Measurements from ENCODE around the gene PDPK1.
"Not testable (repeated sequence)": the region's sequence is repeated elsewhere in the genome, so short reads cannot be mapped to it uniquely, and the experiment has no call there.

PDPK1 gene

DNA sequence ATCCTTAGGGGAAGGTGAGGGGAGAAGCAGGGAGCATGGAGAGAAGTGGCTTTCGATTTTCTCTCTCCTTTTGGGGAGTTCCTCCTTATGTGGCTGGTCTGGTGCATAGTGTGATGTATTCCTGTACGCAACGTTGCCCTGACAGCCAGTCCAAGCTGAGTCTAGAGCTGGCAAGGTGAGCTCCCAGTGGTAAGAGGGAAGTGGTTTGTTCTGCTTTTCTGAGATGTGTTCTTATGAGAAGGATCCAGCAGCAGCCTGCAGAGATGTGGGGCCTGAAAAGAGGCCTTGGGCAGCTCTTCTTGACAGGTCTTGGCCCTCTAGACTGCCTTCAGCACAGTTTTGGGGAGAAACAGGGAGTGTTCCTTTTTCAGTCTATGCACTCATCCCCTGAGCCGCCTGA, 3.1 kb downstream of the PDPK1 start:
- DNase-seq (ENCODE audit: low spot score), result not testable (repeated sequence)

DNA sequence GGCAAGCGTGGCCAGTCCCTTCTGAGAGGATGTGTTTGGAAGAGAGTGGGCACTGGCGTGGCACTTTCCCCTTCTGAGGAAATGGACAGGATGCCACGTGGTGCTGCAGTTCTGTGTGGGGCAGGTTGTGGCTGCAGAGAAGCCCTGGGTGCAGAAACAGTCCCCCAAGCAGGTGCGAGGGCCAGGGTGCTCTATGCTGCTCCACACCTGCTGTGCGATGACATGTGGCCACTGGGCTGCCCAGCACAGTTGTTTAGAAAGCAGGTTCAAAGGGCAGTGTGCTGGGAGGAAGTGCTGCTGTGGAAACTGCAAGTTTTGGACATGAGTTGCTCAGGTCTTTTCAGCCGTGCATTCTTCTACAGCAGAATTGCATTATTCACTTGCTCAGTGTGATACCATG, 3.6 kb downstream of the PDPK1 start:
- not testable (repeated sequence) for DNase-seq (ENCODE audit: low spot score)

DNA sequence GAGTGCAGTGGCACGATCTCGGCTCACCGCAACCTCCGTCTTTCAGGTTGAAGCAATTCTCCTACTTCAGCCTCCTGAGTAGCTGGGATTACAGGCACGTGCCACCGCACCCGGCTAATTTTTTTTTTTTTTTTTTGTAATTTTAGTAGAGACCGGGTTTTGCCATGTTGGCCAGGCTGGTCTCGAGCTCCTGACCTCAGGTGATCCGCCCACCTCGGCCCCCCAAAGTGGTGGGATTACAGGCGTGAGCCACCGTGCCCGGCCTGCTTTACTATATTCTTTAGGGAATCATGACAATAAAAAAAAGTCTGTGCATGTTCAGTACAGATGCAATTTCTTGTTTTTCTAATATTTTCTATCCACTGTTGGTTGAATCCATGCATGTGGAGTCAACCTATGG, 6.0 kb downstream of the PDPK1 start:
- DNase-seq (ENCODE audit: low spot score), result not testable (repeated sequence)

DNA sequence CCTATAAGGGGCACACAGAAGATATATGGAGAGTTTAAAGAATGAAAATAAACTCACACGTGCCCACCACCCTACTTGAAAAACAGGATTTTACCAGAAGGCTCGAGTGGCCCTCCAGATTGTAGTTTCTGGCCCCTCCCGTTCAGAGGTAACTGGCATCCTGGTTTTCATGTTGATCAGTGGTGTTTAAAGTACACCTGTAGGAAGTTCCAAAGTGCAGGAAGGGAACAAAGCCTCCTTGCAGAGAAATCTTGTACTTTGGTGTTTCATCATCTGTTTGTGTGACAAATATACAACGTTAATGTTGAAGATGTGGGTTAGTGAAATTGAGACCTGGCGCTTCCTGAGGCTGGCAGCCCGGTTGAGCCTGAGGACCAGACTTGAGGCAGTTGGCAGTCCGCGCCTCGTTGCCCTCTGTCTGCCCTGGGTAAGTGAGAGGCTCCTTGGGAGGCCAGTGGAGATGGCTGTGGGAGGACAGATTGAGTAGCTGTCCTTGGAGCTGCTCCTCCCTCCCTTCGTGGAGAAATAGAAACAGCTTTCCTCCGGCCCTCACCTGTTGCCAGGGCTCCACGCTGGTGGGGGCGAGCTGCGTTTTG, 12.6 kb downstream of the PDPK1 start:
- not testable (repeated sequence) for DNase-seq (ENCODE audit: low spot score)

DNA sequence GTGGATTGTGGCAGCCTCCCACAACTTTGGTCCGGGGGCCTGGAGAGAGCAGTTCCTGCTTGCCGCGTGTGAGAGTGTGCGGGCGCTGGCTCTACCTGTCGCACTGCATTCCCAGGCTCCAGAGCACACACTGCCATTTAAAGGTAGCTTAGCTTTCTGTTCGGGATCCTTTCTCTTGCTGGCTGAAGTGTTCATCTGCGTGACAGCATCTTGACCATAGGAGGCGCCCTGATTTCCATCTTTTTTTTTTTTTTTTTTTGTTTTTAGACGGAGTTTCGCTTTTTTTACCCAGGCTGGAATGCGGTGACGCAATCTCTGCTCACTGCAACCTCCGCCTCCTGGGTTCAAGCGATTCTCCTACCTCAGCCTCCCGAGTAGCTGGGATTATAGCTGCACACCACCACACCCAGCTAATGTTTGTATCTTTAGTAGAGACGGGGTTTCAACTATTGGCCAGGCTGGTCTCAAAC, 13.6 kb downstream of the PDPK1 start:
- DNase-seq (ENCODE audit: low spot score), result not testable (repeated sequence)

DNA sequence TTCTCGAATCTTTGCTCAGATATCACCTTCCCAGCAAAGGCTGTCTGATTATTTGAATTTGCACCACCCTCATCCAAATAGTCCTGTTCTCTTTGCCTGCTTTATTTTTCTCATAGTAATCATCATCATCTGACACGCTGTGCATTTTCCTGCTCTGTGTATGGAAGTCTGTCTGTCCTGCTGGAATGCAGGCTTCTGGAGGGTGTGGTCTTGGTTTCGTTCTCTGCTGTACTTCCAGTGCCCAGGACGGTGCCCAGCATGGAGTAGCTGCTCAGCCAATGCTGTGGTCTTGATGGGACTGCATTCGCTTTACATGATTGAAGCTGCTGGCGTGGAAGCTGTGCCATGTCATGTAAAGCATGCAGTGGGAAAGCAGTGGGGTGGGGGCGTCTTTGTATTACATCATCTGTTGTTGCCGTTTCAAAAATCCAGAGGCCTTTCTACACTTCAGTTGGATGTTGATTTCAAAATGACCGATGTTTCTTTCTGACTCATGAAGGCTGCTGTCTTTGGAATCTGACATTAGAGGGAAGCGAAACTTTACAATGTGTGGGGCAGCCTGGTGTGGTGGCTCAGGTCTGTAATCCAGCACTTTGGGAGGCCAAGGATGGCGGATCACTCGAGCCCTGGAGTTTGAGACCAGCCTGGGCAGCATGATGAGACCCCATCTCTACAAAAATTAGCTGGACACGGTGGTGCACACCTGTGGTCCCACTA, 17.0 kb downstream of the PDPK1 start:
- DNase-seq (ENCODE audit: low spot score), result not testable (repeated sequence)

DNA sequence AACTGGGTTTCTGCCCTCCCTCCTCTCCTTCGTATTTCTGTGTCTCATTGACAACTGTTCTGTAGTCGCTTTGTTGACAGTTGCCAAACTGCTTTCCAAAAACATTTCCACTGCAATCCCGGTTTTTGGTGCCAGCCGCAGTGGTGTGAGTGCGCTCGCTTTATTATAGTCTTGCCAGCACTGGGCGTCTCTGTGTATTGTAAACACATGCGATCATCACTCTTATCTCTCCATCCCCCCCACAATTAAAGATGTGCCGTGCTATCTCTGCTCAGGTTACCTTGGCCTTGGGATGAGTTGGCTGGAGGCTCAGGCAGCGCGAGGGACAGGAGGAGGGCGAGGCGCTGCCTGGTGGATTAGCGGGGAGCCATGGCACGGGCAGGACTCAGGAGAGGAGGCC, 19.3 kb downstream of the PDPK1 start:
- not testable (repeated sequence) for DNase-seq (ENCODE audit: low spot score)

DNA sequence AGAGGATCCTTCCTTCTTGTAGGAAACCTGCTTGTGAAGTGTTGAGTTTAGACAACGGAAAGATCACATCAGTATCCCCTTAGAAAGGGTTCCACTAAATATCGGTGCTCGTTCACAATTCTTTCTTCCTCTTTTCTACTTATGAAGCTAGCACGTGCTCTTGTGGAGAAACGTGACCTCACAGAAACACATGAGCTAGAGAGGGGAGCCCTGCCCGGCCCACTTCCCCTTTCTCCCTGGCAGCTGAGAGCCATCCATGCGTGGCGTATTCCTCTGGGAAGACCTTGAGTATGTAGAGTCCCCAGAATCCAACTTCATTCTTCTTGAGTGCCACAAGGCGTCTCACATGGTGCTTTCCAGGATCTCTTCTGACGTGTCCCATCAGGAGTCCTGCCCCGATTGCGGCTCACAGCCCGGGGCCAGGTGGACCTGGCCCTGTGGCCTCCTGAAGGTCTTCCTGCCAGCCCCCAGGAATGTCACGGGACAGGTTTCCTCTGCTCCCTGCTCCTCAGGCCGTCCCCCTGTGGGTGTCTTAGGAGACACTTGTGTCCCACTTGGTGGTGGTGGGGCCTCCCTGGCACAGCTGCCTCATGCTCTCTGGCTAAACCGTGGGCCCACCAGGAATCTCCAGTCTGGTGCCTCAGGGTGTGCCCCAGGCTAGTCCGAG, 22.4 kb downstream of the PDPK1 start:
- not testable (repeated sequence) for DNase-seq (ENCODE audit: low spot score)

DNA sequence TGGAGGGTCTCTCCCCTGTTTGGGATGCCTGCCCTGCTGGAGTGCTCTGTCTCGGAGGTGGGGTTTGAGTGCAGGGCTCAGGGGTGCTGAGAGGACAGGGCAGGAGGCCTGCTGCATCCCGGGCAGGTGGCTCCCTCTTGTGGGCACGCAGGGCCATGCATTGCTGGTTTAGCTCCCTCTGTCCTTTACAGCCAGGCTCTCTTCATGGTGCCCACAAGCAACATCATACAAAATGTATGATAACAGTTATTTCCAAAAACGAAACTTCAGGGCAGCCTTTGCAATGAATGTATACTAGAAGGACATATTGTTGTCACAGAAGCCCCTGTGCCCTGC, 22.9 kb downstream of the PDPK1 start:
- not testable (repeated sequence) for DNase-seq (ENCODE audit: low spot score)

DNA sequence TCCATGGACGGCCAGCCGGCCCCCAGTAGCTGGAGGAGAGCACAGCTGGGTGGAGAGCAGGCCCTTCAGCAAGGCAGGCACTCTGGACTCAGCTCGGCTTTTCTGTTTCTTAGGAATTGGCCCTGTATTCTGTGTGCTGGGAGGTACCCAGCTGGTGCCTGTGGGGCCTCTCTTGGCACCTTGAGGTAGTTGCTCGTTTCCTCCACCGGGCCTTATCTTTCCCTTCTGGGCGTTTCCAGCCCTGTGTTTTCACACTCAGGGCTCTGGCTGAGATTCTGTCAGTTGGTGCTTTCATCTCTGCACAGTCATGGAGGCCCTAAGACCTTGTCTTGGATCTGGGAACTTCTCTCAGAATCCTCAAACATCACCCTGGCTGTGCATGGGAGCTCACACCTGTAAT, 29.7 kb downstream of the PDPK1 start:
- not testable (repeated sequence) for DNase-seq (ENCODE audit: low spot score)

DNA sequence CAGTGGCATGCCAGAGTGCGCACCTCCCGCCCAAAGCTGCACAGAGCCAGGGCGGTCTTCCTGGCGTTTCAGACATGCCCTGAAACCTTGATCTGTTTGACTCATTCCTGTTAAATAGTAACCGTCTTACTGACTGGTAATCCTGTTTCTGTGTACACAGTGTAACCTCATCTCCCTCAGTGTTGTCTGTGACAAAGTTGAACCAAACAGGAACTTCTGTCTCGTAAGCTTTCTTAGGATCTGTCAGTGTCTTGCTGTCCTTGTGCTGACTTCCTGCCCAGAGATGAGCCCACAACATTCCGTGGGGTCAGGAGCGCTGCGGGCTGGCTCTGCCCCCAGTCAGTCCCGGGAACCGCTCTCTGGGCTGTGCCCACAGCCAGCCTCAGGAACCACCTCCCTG, 30.8 kb downstream of the PDPK1 start:
- DNase-seq (ENCODE audit: low spot score), result not testable (repeated sequence)

DNA sequence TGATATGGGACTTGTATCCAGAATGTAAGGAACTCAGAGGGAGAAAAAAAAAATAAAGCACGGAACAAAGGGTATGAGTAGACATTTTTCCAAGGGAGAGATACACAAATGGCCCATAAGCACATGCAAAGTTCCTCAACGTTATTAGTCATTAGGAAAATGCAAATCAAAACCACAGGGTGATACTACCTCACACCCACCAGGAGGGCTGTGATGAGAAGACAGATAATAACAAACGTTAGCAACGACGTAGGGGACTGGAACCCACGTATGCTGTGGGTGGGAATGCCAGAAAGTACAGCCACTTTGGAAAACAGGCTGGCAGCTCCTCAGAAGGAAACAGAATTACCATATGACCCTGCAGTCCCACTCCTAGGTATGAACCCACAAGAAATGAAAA, 34.9 kb downstream of the PDPK1 start:
- DNase-seq (ENCODE audit: low spot score), result not testable (repeated sequence)

DNA sequence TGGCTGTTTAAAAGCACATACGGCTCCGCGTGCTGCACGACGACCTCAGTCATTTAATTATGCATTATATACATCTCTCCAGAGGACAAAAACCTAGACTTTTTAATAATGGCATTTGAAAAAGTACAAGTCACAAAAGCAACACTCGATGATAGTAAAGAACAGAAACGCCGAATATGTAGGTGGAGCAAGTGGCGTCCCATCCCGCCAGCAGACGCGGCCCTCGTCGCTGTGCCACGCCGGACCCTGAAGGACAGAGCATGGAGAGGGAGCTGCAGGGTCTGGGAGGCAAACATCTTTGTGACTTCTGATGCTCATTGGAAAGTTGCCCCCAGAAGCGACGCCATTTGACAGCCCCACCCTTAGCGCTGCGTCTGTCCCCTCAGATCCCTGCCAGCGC, 38.0 kb downstream of the PDPK1 start:
- DNase-seq (ENCODE audit: low spot score), result not testable (repeated sequence)

DNA sequence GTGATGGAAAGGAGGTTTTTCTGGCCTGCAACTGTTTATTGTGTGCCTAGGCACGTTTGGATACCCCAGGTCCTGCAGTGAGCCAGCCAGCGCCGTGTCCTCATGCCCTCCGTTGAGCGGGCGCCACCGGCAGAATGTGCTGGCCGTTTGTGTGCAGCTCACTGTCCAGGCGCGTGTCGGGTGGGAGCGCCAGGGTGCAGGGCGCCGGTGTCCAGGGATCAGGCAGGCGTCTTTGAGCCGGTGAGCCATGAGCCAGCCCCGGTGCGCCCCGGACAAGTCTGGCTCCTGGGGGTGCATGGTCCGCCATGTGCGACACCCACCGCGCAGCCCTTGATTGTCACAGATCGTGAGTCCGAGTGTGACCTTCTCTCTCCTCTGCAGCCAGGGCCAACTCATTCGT, 39.2 kb downstream of the PDPK1 start:
- not testable (repeated sequence) for DNase-seq (ENCODE audit: low spot score)

DNA sequence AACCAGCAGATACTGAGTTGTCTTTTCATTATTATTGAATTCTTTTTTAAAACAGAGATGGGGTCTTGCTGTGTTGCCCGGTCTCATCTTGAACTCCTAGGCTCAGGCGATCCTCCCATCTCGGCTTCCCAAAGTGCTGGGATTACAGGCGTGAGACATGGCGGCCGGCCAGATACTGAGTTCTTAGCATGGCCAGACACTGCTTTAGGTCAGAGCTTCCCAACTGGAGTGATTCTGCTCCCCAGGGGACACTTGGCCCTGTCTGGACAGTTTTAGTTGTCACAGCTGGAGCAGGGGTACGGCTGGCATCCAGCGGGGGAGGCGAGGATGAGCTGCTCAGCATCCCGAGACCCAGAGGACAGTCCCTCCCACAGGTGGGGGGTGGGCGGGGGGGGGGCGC, 41.1 kb downstream of the PDPK1 start:
- DNase-seq (ENCODE audit: low spot score), result not testable (repeated sequence)

DNA sequence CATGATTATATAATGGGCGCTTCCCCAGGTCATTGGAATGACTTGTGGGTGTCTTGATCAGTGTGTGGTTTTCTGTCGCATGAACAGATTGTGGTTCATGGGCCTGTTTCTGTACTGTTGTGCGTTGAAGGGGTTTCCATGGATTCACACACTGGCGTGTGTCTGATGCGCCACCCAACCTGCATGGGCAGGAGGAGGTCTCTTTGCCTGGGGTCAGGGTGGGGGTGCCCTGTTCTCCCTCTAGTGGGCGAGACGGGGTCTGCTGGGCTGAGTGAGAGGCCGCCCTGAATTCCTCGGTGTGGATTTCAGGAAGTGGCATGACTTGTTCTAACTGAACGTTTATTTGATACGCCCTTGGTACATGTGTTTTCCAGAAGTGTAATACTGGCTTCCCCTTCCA, 42.3 kb downstream of the PDPK1 start:
- DNase-seq (ENCODE audit: low spot score), result not testable (repeated sequence)

DNA sequence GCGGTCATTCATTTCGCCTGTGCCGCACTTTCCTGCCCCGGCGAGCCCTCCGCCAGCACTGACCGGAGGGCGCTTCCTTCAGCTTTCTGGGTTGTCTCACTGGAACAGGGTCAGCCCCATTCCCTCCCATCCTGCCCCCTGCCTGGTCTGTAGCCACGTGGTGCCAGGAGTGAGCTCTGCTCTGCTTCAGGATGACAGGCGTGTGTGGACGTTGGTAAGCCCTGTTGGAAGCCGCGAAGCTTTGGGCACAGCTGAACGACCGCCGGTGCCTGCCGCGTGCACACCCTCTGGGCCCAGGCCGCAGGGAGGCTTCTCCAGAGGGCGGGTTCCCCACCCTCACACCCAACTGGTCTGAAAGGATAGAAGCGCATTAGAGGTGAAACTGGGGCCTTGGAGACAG, 43.0 kb downstream of the PDPK1 start:
- DNase-seq (ENCODE audit: low spot score), result not testable (repeated sequence)

DNA sequence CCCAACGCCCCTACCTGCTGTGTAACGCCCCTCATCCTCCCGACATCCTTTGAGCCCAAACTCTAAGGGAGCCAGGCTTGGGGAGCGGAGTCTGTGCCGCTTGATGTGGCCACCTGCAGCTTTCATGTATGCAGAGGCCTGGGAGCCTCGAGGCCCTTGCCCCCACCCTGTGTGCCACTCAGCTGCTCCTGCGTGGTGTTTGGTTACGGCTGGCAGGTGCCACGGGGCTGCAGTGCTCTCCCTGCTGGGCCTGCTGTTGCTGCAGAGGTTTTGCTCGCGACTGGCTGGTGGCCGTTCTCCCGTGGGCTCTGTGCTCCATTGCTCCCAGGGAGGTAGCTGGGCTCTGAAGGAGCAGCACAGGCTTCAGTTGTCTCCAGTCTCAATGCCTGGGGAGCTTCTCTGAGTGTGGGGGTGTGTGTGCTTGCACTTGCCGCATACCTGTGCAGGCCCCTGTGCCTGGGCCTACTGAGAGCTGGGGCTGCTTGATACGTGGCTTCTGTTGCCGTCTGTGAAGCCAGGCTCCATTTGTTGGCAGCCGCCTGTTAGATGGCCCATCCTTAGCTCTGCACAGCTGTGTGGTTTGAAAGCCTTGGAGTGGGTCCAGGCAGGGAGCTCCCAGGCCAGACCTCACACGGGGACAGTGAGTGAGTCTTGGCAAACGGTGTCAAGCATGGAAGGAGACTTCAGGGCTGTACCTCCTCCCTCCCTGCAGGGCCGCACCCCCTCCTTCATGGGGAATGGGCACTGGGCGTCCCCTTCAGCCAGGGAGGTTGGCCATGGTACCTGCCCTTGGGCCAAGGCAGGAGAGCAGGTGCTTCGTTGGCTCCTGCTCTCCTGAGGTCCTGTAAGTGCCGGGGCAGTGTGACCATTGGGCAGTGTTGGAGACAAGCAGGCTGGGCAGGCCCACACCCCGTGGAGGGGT, 47.2 kb downstream of the PDPK1 start:
- DNase-seq (ENCODE audit: low spot score), result no peak

DNA sequence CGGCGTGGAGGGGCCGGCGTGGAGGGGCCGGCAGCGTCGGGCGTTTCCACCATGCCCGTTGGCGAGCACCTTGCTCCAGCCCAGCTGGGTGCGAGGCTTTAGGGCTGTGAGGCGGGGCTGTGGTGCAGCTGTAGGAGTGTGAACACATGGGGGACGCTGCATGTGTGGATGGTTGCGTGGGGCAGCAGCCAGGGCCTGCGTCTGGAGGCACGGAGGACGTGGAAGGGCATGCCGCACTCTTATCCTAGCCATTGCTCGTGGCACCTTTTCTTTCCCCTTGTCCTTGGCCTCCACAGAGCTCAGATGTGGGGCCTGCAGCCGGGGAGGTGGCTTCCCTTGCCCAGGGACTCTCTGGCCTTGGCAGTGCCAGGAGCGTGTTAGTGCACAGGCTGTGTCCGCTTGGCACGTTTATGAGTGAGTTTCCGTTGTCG, 47.8 kb downstream of the PDPK1 start:
- DNase-seq (ENCODE audit: low spot score), result no peak

DNA sequence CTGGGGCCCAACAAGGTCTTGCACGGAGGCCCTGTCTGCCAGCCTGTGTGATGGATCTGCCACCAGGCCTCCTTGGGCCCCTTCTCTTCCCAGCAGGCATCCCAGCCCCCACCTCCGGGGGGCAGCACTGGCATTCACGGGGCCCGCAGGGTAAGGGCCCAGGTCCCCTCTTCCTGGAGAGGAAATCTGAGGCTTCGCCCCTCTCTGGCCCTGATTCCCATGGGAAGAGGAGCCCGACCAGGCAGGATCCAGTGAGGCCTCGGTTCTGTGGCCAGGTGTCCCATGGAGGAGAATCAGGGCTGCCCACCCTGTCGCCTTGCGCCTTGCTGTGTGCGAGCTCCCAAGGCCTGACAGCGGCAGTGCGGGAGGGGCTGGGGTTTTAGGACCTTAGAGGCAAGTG, 48.4 kb downstream of the PDPK1 start:
- no peak for DNase-seq (ENCODE audit: low spot score)

DNA sequence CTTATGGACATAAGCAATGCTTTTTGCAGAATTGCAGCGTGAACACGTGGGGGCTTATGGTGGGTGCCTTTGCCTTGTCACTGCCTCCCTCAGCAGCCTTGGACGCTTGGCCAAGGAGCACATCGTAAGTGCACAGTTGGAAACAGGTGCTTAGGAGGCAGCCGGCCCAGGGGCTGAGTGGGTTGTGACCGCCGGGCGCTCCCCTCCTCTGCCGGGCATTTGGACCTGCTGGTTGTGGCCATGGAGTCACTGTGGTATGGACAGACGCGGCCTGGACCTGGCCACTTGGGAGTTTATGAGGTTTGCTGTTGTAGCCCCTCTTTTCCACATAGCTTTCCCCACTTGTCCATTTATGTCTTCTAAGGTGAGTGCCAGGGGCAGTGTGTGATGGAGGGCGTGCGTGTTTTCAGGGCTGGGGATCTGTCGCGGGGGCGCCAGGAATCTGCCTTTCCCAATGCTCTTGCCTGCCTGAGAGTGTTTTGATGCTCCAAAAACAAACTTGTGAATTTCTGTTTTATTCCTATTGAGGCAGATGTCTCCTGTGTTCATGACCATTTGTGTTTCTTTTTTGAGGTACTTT, 49.2 kb downstream of the PDPK1 start:
- DNase-seq (ENCODE audit: low spot score), result no peak
